ENCODE data around the gene YIPF7.
A peak's percentile ranks its signal among the peaks of the same experiment; 100 is the strongest.

The YIPF7 gene

GRCh38 chr4:44651425-44651824, at the start of gene YIPF7:
YIPF7 (minus strand) TSS chr4:44651625; CDS start chr4:44650100, 1,525 bp downstream.
- H3K4me3 ChIP-seq (ENCODE audit: low read depth, low read length): no peak within 1 kb of the TSS
- TF ChIP-seq CTCF (IDR thresholded peaks at IDR 0.05; ENCODE audit: low read depth, low read length, missing control alignments): no peak
- no peak for DNase-seq (ENCODE audit: low read depth)

- no peak for TF ChIP-seq CTCF (IDR thresholded peaks at IDR 0.05; ENCODE audit: low read depth, low read length, missing control alignments)
- DNase-seq (ENCODE audit: low read depth): no peak
- H3K4me3 ChIP-seq (ENCODE audit: low read depth, low read length): no peak overlapping the region
Observed at GRCh38 chr4:44701037-44701436, 49.6 kb upstream of the YIPF7 start.

GRCh38 chr4:44700427-44700826, 49.0 kb upstream of the YIPF7 start:
- TF ChIP-seq CTCF (IDR thresholded peaks at IDR 0.05; ENCODE audit: low read depth, low read length, missing control alignments): no peak
- H3K4me3 ChIP-seq (ENCODE audit: low read depth, low read length): no peak overlapping the region
- DNase-seq (ENCODE audit: low read depth): no peak

- no peak for TF ChIP-seq CTCF (IDR thresholded peaks at IDR 0.05; ENCODE audit: low read depth, low read length, missing control alignments)
- no peak overlapping the region for H3K4me3 ChIP-seq (ENCODE audit: low read depth, low read length)
- no peak for DNase-seq (ENCODE audit: low read depth)
Observed at GRCh38 chr4:44684648-44685047, 33.2 kb upstream of the YIPF7 start.

GRCh38 chr4:44679060-44679459, 27.6 kb upstream of the YIPF7 start:
- H3K4me3 ChIP-seq (ENCODE audit: low read depth, low read length): peak overlapping the region; percentile 96
- no peak for DNase-seq (ENCODE audit: low read depth)
- no peak for TF ChIP-seq CTCF (IDR thresholded peaks at IDR 0.05; ENCODE audit: low read depth, low read length, missing control alignments)

GRCh38 chr4:44678094-44679041, 26.9 kb upstream of the YIPF7 start, which contains the start of gene GUF1:
GUF1 (plus strand) TSS chr4:44678420; CDS start chr4:44678623, 203 bp downstream.
- H3K4me3 ChIP-seq (ENCODE audit: low read depth, low read length): peak within 1 kb of the TSS; percentile 96
- TF ChIP-seq CTCF (IDR thresholded peaks at IDR 0.05; ENCODE audit: low read depth, low read length, missing control alignments): no peak
- DNase-seq (ENCODE audit: low read depth): peak; percentile 74

All from GM12864 (cell line).